H1 (cell line): ENCODE results near the gene ZNF184. TPM values are rescaled to one million over a fixed set of nuclear protein-coding genes. Genes with fewer than 3 reads are reported as not detected.

Source experiments
- CTCF ChIA-PET: fragments of 300-600 bp; sonication (Branson Sonifier 250); formaldehyde crosslinking; loops from one replicate; lab custom pipeline; 2021; ENCODE audit not compliant: partially characterized antibody; lab: Charles Lee
- POLR2A ChIA-PET: fragments of 300-600 bp; sonication (Branson Sonifier 250); formaldehyde crosslinking; loops from one replicate; lab custom pipeline; 2021; ENCODE audit warnings: inconsistent platforms; ENCODE audit not compliant: partially characterized antibody; lab: Charles Lee
- DNase-seq, 2 experiments: peaks; one replicate each; pipeline versions ENCODE4 v3.0.0 to v3.0.0-alpha.2; 2010 to 2022; ENCODE audit warnings: low spot score in 2 of 2, low read depth in 1 of 2, mixed read lengths in 1 of 2
- FAIRE-seq: peaks from 2 replicates; lab custom pipeline; 2011; peaks lifted over from hg19 to GRCh38; lab: Jason Lieb, UNC
- H2AFZ ChIP-seq: 2 replicates; pipeline ENCODE4 v1.8.1; 2012; ENCODE audit warnings: low read length, inconsistent platforms
- H2AK5ac ChIP-seq: 2 replicates; pipeline ENCODE4 v1.6.1; 2013; ENCODE audit warnings: low read depth, low read length
- H2BK120ac ChIP-seq: replicated peaks from 2 replicates; pipeline ENCODE3; 2013; ENCODE audit warnings: low read depth, low read length, inconsistent platforms
- H2BK12ac ChIP-seq: 2 replicates; pipeline ENCODE4 v1.6.1; 2013; ENCODE audit warnings: low read depth, low read length
- H2BK15ac ChIP-seq: 2 replicates; pipeline ENCODE4 v1.6.1; 2013; ENCODE audit warnings: low read length
- H2BK20ac ChIP-seq: 2 replicates; pipeline ENCODE4 v1.6.1; 2013; ENCODE audit warnings: low read length
- H2BK5ac ChIP-seq: 2 replicates; pipeline ENCODE4 v1.6.1; 2013; ENCODE audit warnings: low read depth, low read length
- H3K14ac ChIP-seq: 2 replicates; pipeline ENCODE4 v1.6.1; 2013; ENCODE audit warnings: inconsistent platforms; ENCODE audit not compliant: insufficient read length
- H3K18ac ChIP-seq: 2 replicates; pipeline ENCODE4 v1.6.1; 2013; ENCODE audit warnings: low read length; ENCODE audit errors: extremely low read depth
- H3K23ac ChIP-seq: 2 replicates; pipeline ENCODE4 v1.6.1; 2013; ENCODE audit warnings: inconsistent platforms; ENCODE audit not compliant: insufficient read length
- H3K23me2 ChIP-seq: 2 replicates; pipeline ENCODE4 v1.6.1; 2013; ENCODE audit warnings: low read depth, low read length
- H3K27ac ChIP-seq: 2 replicates; pipeline ENCODE4 v1.6.1; 2011; ENCODE audit warnings: low read depth, low read length, inconsistent platforms
- H3K27me3 ChIP-seq, 4 experiments: replicated peaks in 1 of 4; 1 replicate in 1 of 4; 2 replicates in 3 of 4; pipeline versions ENCODE4 v1.6.1 to v1.8.1; 2011 to 2013; ENCODE audit warnings: low read length in 3 of 4, mild to moderate bottlenecking in 3 of 4, inconsistent platforms in 2 of 4, mixed read lengths in 2 of 4, moderate library complexity in 1 of 4; ENCODE audit not compliant: control insufficient read depth in 3 of 4, insufficient read depth in 3 of 4; ENCODE audit errors: extremely low read depth in 1 of 4
- H3K36me3 ChIP-seq, 4 experiments: 2 replicates each; pipeline versions ENCODE4 v1.6.1 to v1.8.1; 2011 to 2013; ENCODE audit warnings: mild to moderate bottlenecking in 4 of 4, low read length in 3 of 4, moderate library complexity in 2 of 4, control low read depth in 1 of 4, inconsistent platforms in 1 of 4; ENCODE audit not compliant: insufficient read depth in 4 of 4, control insufficient read depth in 2 of 4
- H3K4ac ChIP-seq: replicated peaks from 2 replicates; pipeline ENCODE3; 2013; ENCODE audit warnings: low read length, low read depth, mixed read lengths, inconsistent platforms; ENCODE audit not compliant: insufficient read length
- H3K4me1 ChIP-seq, 4 experiments: replicated peaks in 1 of 4; 1 replicate in 1 of 4; 2 replicates in 3 of 4; pipeline versions ENCODE4 v1.6.1 to v1.8.1; 2011 to 2013; ENCODE audit warnings: low read length in 3 of 4, inconsistent platforms in 2 of 4, mixed read lengths in 1 of 4; ENCODE audit not compliant: insufficient read depth in 4 of 4, control insufficient read depth in 3 of 4
- H3K4me2 ChIP-seq, 2 experiments: 2 replicates each; pipeline versions ENCODE4 v1.6.1 to v1.8.1; 2011 to 2013; ENCODE audit warnings: low read depth in 2 of 2, low read length in 2 of 2, control low read depth in 1 of 2, inconsistent platforms in 1 of 2, mild to moderate bottlenecking in 1 of 2; ENCODE audit not compliant: insufficient read depth in 1 of 2
- H3K4me3 ChIP-seq, 4 experiments: fragments of 200-600, 300-600 bp in 1 of 4; sonication (generic), shearing (Covaris generic), sonication (Bioruptor Twin) in 1 of 4; 2 replicates each; pipeline versions ENCODE4 v1.5.1 to v1.8.1; 2011 to 2016; ENCODE audit warnings: low read length in 4 of 4, low read depth in 3 of 4, control low read depth in 2 of 4, inconsistent platforms in 2 of 4, mild to moderate bottlenecking in 2 of 4, mixed read lengths in 1 of 4, moderate library complexity in 1 of 4; ENCODE audit not compliant: insufficient read depth in 2 of 4; ENCODE audit errors: extremely low read depth in 1 of 4
- H3K56ac ChIP-seq: replicated peaks from 2 replicates; pipeline ENCODE3; 2013; ENCODE audit warnings: low read depth, mild to moderate bottlenecking, mixed read lengths, low read length, inconsistent platforms; ENCODE audit not compliant: insufficient read length
- H3K79me1 ChIP-seq: 2 replicates; pipeline ENCODE4 v1.6.1; 2013; ENCODE audit warnings: low read depth, low read length, control low read depth
- H3K79me2 ChIP-seq, 2 experiments: 2 replicates each; pipeline versions ENCODE4 v1.6.1 to v1.8.1; 2012 to 2013; ENCODE audit warnings: low read length in 2 of 2, mild to moderate bottlenecking in 2 of 2, inconsistent platforms in 1 of 2; ENCODE audit not compliant: insufficient read depth in 2 of 2, control insufficient read depth in 1 of 2
- H3K9ac ChIP-seq, 4 experiments: replicated peaks in 1 of 4; 1 replicate in 1 of 4; 2 replicates in 3 of 4; pipeline versions ENCODE4 v1.6.1 to v1.8.1; 2011 to 2013; ENCODE audit warnings: low read depth in 3 of 4, low read length in 3 of 4, control low read depth in 2 of 4, mild to moderate bottlenecking in 2 of 4, moderate library complexity in 2 of 4, inconsistent platforms in 1 of 4; ENCODE audit errors: extremely low read depth in 1 of 4
- H3K9me3 ChIP-seq, 2 experiments: 2 replicates each; pipeline versions ENCODE4 v1.6.1 to v1.8.1; 2012 to 2013; ENCODE audit warnings: mild to moderate bottlenecking in 2 of 2, moderate library complexity in 2 of 2, control low read depth in 1 of 2, inconsistent platforms in 1 of 2, low read depth in 1 of 2, low read length in 1 of 2, mixed read lengths in 1 of 2; ENCODE audit not compliant: insufficient read depth in 2 of 2
- H4K20me1 ChIP-seq, 2 experiments: replicated peaks in 1 of 2; 2 replicates each; pipeline versions ENCODE3 to v1.8.1; 2011 to 2013; ENCODE audit warnings: inconsistent platforms in 2 of 2, low read length in 2 of 2, mild to moderate bottlenecking in 1 of 2; ENCODE audit not compliant: insufficient read depth in 2 of 2, control insufficient read depth in 1 of 2
- H4K5ac ChIP-seq: 2 replicates; pipeline ENCODE4 v1.6.1; 2013; ENCODE audit warnings: low read length, low read depth, mixed read lengths, inconsistent platforms; ENCODE audit not compliant: insufficient read length
- H4K8ac ChIP-seq: 2 replicates; pipeline ENCODE4 v1.8.0; 2013; ENCODE audit warnings: mild to moderate bottlenecking, moderate library complexity, low read length, inconsistent platforms; ENCODE audit not compliant: insufficient read depth; ENCODE audit errors: extremely low read depth
- H4K91ac ChIP-seq: replicated peaks from 2 replicates; pipeline ENCODE3; 2013; ENCODE audit warnings: low read length, mixed read lengths, inconsistent platforms; ENCODE audit not compliant: insufficient read length
- SAP30 ChIP-seq: fragments of 300-600 bp; sonication (generic); IDR thresholded peaks from 2 replicates; pipeline ENCODE4 v1.7.1; 2012; ENCODE audit warnings: low read length, moderate library complexity, mild to moderate bottlenecking, inconsistent platforms; ENCODE audit not compliant: insufficient read depth, insufficient replicate concordance
- SIX5 ChIP-seq: IDR thresholded peaks from 2 replicates; pipeline ENCODE4 v1.6.1; 2011; ENCODE audit warnings: mild to moderate bottlenecking, low read depth, low read length
- WGBS, 2 experiments: shearing (Covaris generic) in 1 of 2; methylation state at CpG; one replicate each; pipeline versions ENCODE4 v1.1.6 to v1.1.7; 2013 to 2015; ENCODE audit warnings: low lambda C conversion rate in 2 of 2, mixed read lengths in 2 of 2, inconsistent platforms in 1 of 2, low coverage in 1 of 2, missing lambda C conversion rate in 1 of 2; ENCODE audit not compliant: insufficient replicate concordance in 2 of 2, insufficient coverage in 1 of 2, insufficient read length in 1 of 2; ENCODE audit errors: extremely low coverage in 1 of 2, missing lambda C conversion rate in 1 of 2; 5-methylcytosine and 5-hydroxymethylcytosine counted together
- polyA plus RNA-seq, 7 experiments: library from polyadenylated mRNA; depleted of rRNA in 3 of 7; stranded (reverse) in 5 of 7; unstranded in 2 of 7; fragments of >200 nt in 5 of 7; fragments of 200-250 nt in 2 of 7; gene quantifications; 1 replicate in 5 of 7; 2 replicates in 1 of 7; 4 replicates in 1 of 7; pipeline versions ENCODE4 v1.2.1 to v1.2.3, GENCODE V29; 2011 to 2013; ENCODE audit warnings: missing spikeins in 2 of 7, mixed read lengths in 2 of 7
- total RNA-seq: library from RNA; stranded (reverse); fragmentation: NEBNext Ultra II Directional; extraction: Animal tissue kit (Norgen Biotek cat#: 25700); gene quantifications from 2 replicates; pipeline ENCODE4 v1.2.1, GENCODE V29; 2021

The ZNF184 gene
- total and polyA plus RNA-seq, 2 of the 8 experiments (the other 6 are each of a cell fraction or from before 2014, with no cell fraction given) = 1.9 to 12.3 TPM

GRCh38 chr6:27414300-27414699 is 58.6 kb downstream of the ZNF184 start:
- Histone ChIP-seq H2AFZ (no peak overlapping the region), H3K4me2 (no peak overlapping the region), H4K5ac (no peak overlapping the region), H2AK5ac (no peak overlapping the region), H4K91ac (no peak overlapping the region), H3K9ac (no peak overlapping the region), H3K18ac (no peak overlapping the region), H2BK20ac (no peak overlapping the region), H4K8ac (no peak overlapping the region), H2BK120ac (no peak overlapping the region)
- 90% methylated on average over 4 of the region's 4 CpGs; no CpG with 5 or more reads in 1 of the 2 experiments for WGBS, 2 experiments
- no peak for DNase-seq
- TF ChIP-seq SAP30 (no peak), SIX5 (no peak)
- TF ChIP-seq, all 59 proteins: peak for 0
- Histone ChIP-seq H3K27me3 (no peaks in the 10 kb centered on the region), H3K23me2 (no peaks in the 10 kb centered on the region; the same call in 1 of the 2 replicates), H3K14ac (no peak overlapping the region), H3K23ac (no peak overlapping the region), H3K9me3 (peaks cover 0 to 5% of the 10 kb centered on the region in 2 experiments; a peak in 1 of 4 replicates), H3K79me1 (no peaks in the 10 kb centered on the region), H3K36me3 (no peaks in the 10 kb centered on the region), H2BK15ac (no peak overlapping the region), H3K4ac (no peak overlapping the region), H2BK12ac (no peak overlapping the region), H3K4me1 (no peaks in the 10 kb centered on the region), H3K4me3 (no peak overlapping the region), H3K79me2 (no peaks in the 10 kb centered on the region), H2BK5ac (no peak overlapping the region), H4K20me1 (no peaks in the 10 kb centered on the region), H3K56ac (no peak overlapping the region), H3K27ac (no peak overlapping the region)
- CTCF ChIA-PET = no interaction called here
- no peak for FAIRE-seq
- POLR2A ChIA-PET = interaction anchor here (0.6 kb wide), 2 partner anchors 16 to 49 kb away, joined by 3 to 4 read pairs; no protein-coding TSS in a partner anchor
